Endothelial cell of umbilical vein (primary cell): ENCODE measurements around the gene NAA16. TPM values are rescaled to one million over a fixed set of nuclear protein-coding genes. Genes with fewer than 3 reads are reported as not detected.

Experiments
- BruUV-seq: library from RNA; stranded (reverse); fragments of 400-500 nt; replicated peaks from 2 replicates; lab custom pipeline; 2021; lab: Mats Ljungman, UMichigan
- CTCF ChIA-PET: fragments of 300-600, 350-600 bp; sonication (Branson Sonifier 250); formaldehyde crosslinking; loops from one replicate; lab custom pipeline; 2021; ENCODE audit warnings: antibody characterized with exemption, inconsistent platforms; lab: Charles Lee
- POLR2A ChIA-PET: fragments of 300-600, 350-600 bp; sonication (Branson Sonifier 250); formaldehyde crosslinking; loops from one replicate; lab custom pipeline; 2021; ENCODE audit warnings: antibody characterized with exemption, inconsistent platforms; lab: Charles Lee
- DNase-seq: peaks from one replicate; pipeline ENCODE4 v3.0.0-alpha.2; 2011; ENCODE audit warnings: low read depth, low spot score
- FAIRE-seq: peaks from 2 replicates; lab custom pipeline; 2011; peaks lifted over from hg19 to GRCh38; lab: Jason Lieb, UNC
- H2AFZ ChIP-seq: 2 replicates; pipeline ENCODE4 v1.6.0; 2012; ENCODE audit warnings: low read depth, low read length, control low read depth, inconsistent platforms
- H3K27ac ChIP-seq: 2 replicates; pipeline ENCODE4 v1.5.1; 2011; ENCODE audit warnings: low read depth, mild to moderate bottlenecking, control low read depth, low read length, moderate library complexity; ENCODE audit not compliant: insufficient read depth
- H3K27me3 ChIP-seq, 2 experiments: 2 replicates each; pipeline versions ENCODE4 v1.6.0 to v1.6.1; 2011; ENCODE audit warnings: low read length in 2 of 2, mixed read lengths in 1 of 2; ENCODE audit not compliant: control insufficient read depth in 2 of 2, insufficient read depth in 2 of 2
- H3K36me3 ChIP-seq, 2 experiments: 2 replicates in 1 of 2; 3 replicates in 1 of 2; pipeline ENCODE4 v1.5.1; 2011; ENCODE audit warnings: low read length in 2 of 2, mild to moderate bottlenecking in 1 of 2, moderate library complexity in 1 of 2; ENCODE audit not compliant: control insufficient read depth in 2 of 2, insufficient read depth in 2 of 2; ENCODE audit errors: extremely low read depth in 1 of 2
- H3K4me1 ChIP-seq: 3 replicates; pipeline ENCODE4 v1.5.1; 2011; ENCODE audit warnings: mild to moderate bottlenecking, low read length; ENCODE audit not compliant: control insufficient read depth, insufficient read depth; ENCODE audit errors: extremely low read depth
- H3K4me2 ChIP-seq: 2 replicates; pipeline ENCODE4 v1.6.1; 2011; ENCODE audit warnings: low read length, control low read depth, mixed read lengths; ENCODE audit not compliant: insufficient read depth
- H3K4me3 ChIP-seq, 3 experiments: fragments of 200-600 bp in 1 of 3; sonication (generic), shearing (Covaris generic) in 1 of 3; replicated peaks in 1 of 3; 2 replicates each; pipeline ENCODE4 v1.5.1; 2011 to 2016; ENCODE audit warnings: control low read depth in 3 of 3, low read length in 3 of 3, mild to moderate bottlenecking in 2 of 3, inconsistent platforms in 1 of 3, low read depth in 1 of 3, moderate library complexity in 1 of 3; ENCODE audit not compliant: insufficient read depth in 1 of 3
- H3K79me2 ChIP-seq: 2 replicates; pipeline ENCODE4 v1.6.0; 2012; ENCODE audit warnings: low read length, inconsistent platforms; ENCODE audit not compliant: control insufficient read depth, insufficient read depth
- H3K9ac ChIP-seq: replicated peaks from 2 replicates; pipeline ENCODE3; 2011; ENCODE audit warnings: low read length, control low read depth; ENCODE audit not compliant: insufficient read depth; ENCODE audit errors: extremely low read depth
- H3K9me1 ChIP-seq: replicated peaks from 3 replicates; pipeline ENCODE4 v1.6.0; 2011; ENCODE audit warnings: mild to moderate bottlenecking, low read length; ENCODE audit not compliant: control insufficient read depth, insufficient read depth; ENCODE audit errors: extremely low read depth
- H3K9me3 ChIP-seq: replicated peaks from 2 replicates; pipeline ENCODE4 v1.5.1; 2012; ENCODE audit warnings: low read length, inconsistent platforms; ENCODE audit not compliant: control insufficient read depth, insufficient read depth
- H4K20me1 ChIP-seq: replicated peaks from 2 replicates; pipeline ENCODE3; 2011; ENCODE audit warnings: mild to moderate bottlenecking, low read length; ENCODE audit not compliant: control insufficient read depth, insufficient read depth; ENCODE audit errors: extremely low read depth
- EZH2 ChIP-seq: IDR thresholded peaks from 2 replicates; pipeline ENCODE4 v1.6.1; 2012; ENCODE audit warnings: borderline replicate concordance, low read depth, mild to moderate bottlenecking, moderate library complexity, low read length, inconsistent platforms; ENCODE audit not compliant: severe bottlenecking
- FOS ChIP-seq: IDR thresholded peaks from 2 replicates; pipeline ENCODE4 v1.6.1; 2011; ENCODE audit warnings: mild to moderate bottlenecking, low read length, moderate library complexity, borderline replicate concordance; ENCODE audit not compliant: insufficient read depth
- GATA2 ChIP-seq: IDR thresholded peaks from 2 replicates; pipeline ENCODE4 v1.7.0; 2011; ENCODE audit warnings: low read depth, mild to moderate bottlenecking, moderate library complexity, mixed read lengths, low read length; ENCODE audit not compliant: insufficient read length, insufficient read depth
- JUN ChIP-seq: IDR thresholded peaks from 2 replicates; pipeline ENCODE4 v1.6.1; 2011; ENCODE audit warnings: borderline replicate concordance, low read depth; ENCODE audit not compliant: insufficient read length, insufficient read depth
- MYC ChIP-seq: IDR thresholded peaks from one replicate; pipeline ENCODE4 v1.6.1; 2011; ENCODE audit warnings: mild to moderate bottlenecking, low read depth, low read length
- POLR2A ChIP-seq: IDR thresholded peaks from 2 replicates; pipeline ENCODE4 v1.6.1; 2012; ENCODE audit warnings: low read depth, mild to moderate bottlenecking, control low read depth, low read length
- POLR2AphosphoS5 ChIP-seq: IDR thresholded peaks from 2 replicates; pipeline ENCODE4 v1.6.1; 2012; ENCODE audit warnings: low read depth, mild to moderate bottlenecking, control low read depth, low read length, moderate library complexity; ENCODE audit not compliant: insufficient read depth
- dilution Hi-C: fragments of 300-500 bp; cut with MboI; formaldehyde crosslinking; loops from one replicate; pipeline ENCODE4 v1.15.0; 2019; ENCODE audit warnings: low sequenced_read_pairs; ENCODE audit not compliant: extremely low pct_ligation_motif_present
- intact Hi-C: fragments of 100-400 bp; cut with micrococcal nuclease; formaldehyde crosslinking; loops from one replicate; pipeline ENCODE4 v1.10.0; 2022
- polyA plus RNA-seq, 4 experiments: library from polyadenylated mRNA; depleted of rRNA in 3 of 4; stranded (reverse) in 3 of 4; unstranded in 1 of 4; fragments of >200 nt; gene quantifications; 2 replicates each; pipeline versions ENCODE4 v1.2.1 to v1.2.3, GENCODE V29; 2011 to 2012; ENCODE audit warnings: missing spikeins in 1 of 4
- total RNA-seq: library from RNA; stranded (reverse); gene quantifications from 2 replicates; pipeline ENCODE4 v1.2.3, GENCODE V29; 2021
- TF ChIP-seq, protein P1 (sequence below), 2 donors: IDR thresholded peaks; 1 replicate in 1 of 2; 2 replicates in 1 of 2; pipeline ENCODE4 v1.5.1; 2011; ENCODE audit warnings: low read length in 2 of 2, mild to moderate bottlenecking in 2 of 2, moderate library complexity in 2 of 2, control low read depth in 1 of 2, inconsistent platforms in 1 of 2, low read depth in 1 of 2; ENCODE audit not compliant: insufficient read depth in 1 of 2; ENCODE audit errors: extremely low read depth in 1 of 2
- TF ChIP-seq, protein P2 (sequence below): IDR thresholded peaks from 2 replicates; pipeline ENCODE4 v1.6.1; 2011; ENCODE audit not compliant: insufficient read depth, insufficient read length

The NAA16 gene
- total and polyA plus RNA-seq, 2 donors (not counting 3 experiments of a cell fraction or from before 2014, with no cell fraction given) = 8.6 to 26.1 TPM

DNA sequence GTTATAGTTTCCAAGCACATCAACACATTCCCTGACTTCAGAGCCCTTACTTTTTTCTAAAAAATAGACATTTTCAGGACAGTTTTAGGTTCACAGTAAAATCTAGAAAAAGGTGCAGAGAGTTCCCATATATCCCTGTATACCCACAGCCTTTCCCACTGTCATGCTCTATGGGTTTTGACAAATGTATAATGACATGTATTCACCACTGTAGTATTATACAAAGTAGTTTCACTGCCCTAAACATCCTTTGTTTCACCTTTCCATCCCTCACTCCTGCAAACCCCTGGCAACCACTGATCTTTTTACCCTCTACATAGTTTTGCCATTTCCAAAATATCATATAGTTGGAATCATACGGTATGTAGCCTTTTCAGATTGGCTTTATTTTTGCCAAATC, 15.6 kb downstream of the NAA16 start:
- TF ChIP-seq, protein P1, sequence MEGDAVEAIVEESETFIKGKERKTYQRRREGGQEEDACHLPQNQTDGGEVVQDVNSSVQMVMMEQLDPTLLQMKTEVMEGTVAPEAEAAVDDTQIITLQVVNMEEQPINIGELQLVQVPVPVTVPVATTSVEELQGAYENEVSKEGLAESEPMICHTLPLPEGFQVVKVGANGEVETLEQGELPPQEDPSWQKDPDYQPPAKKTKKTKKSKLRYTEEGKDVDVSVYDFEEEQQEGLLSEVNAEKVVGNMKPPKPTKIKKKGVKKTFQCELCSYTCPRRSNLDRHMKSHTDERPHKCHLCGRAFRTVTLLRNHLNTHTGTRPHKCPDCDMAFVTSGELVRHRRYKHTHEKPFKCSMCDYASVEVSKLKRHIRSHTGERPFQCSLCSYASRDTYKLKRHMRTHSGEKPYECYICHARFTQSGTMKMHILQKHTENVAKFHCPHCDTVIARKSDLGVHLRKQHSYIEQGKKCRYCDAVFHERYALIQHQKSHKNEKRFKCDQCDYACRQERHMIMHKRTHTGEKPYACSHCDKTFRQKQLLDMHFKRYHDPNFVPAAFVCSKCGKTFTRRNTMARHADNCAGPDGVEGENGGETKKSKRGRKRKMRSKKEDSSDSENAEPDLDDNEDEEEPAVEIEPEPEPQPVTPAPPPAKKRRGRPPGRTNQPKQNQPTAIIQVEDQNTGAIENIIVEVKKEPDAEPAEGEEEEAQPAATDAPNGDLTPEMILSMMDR (IDR thresholded peaks at IDR 0.05; ENCODE audit: extremely low read depth in 1 of 2, insufficient read depth in 1 of 2, low read depth in 1 of 2, low read length in 2 of 2) = no peak
- TF ChIP-seq JUN = no peak
- TF ChIP-seq FOS = no peak
- TF ChIP-seq POLR2A = no peak
- TF ChIP-seq MYC = no peak
- TF ChIP-seq GATA2 = no peak
- TF ChIP-seq POLR2AphosphoS5 = no peak
- no peak for TF ChIP-seq EZH2
- TF ChIP-seq, protein P2, sequence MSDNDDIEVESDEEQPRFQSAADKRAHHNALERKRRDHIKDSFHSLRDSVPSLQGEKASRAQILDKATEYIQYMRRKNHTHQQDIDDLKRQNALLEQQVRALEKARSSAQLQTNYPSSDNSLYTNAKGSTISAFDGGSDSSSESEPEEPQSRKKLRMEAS = no peak
- no peaks in the 10 kb centered on the region for H3K9me3 ChIP-seq
- dilution Hi-C loops = no loop called here
- no TSS peak for BruUV-seq
- DNase-seq (no peak), FAIRE-seq (no peak)
- CTCF ChIA-PET = no interaction called here
- H3K9me1 ChIP-seq = no peaks in the 10 kb centered on the region
- peaks cover 20% of the 10 kb centered on the region for H3K79me2 ChIP-seq
- peaks cover 0 to 7% of the 10 kb centered on the region in 2 experiments for H3K36me3 ChIP-seq
- H3K27ac ChIP-seq = no peak overlapping the region
- intact Hi-C loops = no loop called here
- no peaks in the 10 kb centered on the region for H3K27me3 ChIP-seq
- no peak overlapping the region for H3K9ac ChIP-seq
- no peak overlapping the region for H2AFZ ChIP-seq
- POLR2A ChIA-PET = no interaction called here
- no peaks in the 10 kb centered on the region for H4K20me1 ChIP-seq
- peaks cover 10% of the 10 kb centered on the region for H3K4me1 ChIP-seq
- no peak overlapping the region for H3K4me2 ChIP-seq
- no peak overlapping the region for H3K4me3 ChIP-seq
